ENCODE measurements around the gene TIMM44.

GRCh38 chr19:7913652-7914051 lies 29.8 kb downstream of the TIMM44 start:
- TF ChIP-seq CTCF (IDR thresholded peaks at IDR 0.05 in 4 of 5, conservative IDR thresholded peaks at IDR 0.05 in 1 of 5) (no peak), POLR2A (IDR thresholded peaks at IDR 0.05) (no peak)

All from gastrocnemius medialis (tissue), 4 donors.